ENCODE measurements around the gene MORN5.

Gene MORN5

DNA sequence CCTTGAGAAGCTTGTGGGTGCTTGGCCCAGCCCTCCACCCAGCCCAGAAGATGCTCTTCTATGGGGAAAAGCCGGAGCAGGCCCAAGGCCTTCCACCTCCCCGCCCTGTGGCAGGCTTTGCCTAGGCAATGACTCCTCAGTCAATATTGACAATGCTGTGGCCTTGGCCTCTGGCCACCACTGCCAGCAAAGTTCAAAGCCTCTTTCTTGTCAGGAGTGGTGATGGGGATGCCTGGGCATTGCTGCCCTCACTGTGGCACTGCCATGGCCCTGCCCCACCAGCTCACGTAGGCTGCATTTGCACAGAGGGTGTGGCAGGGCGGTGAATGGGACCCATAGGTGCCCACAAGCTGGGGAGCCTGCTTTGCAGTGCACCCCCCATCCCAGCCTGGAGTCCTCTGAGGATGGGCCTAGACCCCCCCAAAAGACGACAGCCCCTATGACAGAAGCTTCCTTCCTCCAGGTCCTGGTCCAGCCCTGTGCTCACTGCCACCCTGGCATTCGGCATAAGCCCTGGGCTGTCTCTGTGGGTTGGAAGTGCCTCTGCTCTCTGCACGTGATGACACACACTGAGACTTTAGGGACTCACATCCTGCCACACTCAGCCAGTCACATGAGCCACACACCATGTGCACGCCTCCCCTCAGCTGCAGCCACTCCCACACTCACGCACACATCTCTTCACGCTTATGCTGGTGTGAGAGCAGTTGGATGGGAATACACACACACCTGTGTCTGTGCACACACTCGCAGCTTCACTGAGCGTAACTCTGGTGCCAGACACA lies 31.1 kb downstream of the MORN5 start:
- no peak for DNase-seq (ENCODE audit: low read depth)
- H3K4me3 ChIP-seq (ENCODE audit: low read depth, low read length), result no peak overlapping the region
- TF ChIP-seq, protein P1, sequence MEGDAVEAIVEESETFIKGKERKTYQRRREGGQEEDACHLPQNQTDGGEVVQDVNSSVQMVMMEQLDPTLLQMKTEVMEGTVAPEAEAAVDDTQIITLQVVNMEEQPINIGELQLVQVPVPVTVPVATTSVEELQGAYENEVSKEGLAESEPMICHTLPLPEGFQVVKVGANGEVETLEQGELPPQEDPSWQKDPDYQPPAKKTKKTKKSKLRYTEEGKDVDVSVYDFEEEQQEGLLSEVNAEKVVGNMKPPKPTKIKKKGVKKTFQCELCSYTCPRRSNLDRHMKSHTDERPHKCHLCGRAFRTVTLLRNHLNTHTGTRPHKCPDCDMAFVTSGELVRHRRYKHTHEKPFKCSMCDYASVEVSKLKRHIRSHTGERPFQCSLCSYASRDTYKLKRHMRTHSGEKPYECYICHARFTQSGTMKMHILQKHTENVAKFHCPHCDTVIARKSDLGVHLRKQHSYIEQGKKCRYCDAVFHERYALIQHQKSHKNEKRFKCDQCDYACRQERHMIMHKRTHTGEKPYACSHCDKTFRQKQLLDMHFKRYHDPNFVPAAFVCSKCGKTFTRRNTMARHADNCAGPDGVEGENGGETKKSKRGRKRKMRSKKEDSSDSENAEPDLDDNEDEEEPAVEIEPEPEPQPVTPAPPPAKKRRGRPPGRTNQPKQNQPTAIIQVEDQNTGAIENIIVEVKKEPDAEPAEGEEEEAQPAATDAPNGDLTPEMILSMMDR (IDR thresholded peaks at IDR 0.05; ENCODE audit: low read depth, low read length, missing control alignments), result no peak

- TF ChIP-seq, protein P1 (IDR thresholded peaks at IDR 0.05; ENCODE audit: low read depth, low read length, missing control alignments), result no peak
- no peak for DNase-seq (ENCODE audit: low read depth)
- H3K4me3 ChIP-seq (ENCODE audit: low read depth, low read length), result no peak overlapping the region
Measured at GRCh38 chr9:122191584-122191983, 31.9 kb downstream of the MORN5 start.

DNA sequence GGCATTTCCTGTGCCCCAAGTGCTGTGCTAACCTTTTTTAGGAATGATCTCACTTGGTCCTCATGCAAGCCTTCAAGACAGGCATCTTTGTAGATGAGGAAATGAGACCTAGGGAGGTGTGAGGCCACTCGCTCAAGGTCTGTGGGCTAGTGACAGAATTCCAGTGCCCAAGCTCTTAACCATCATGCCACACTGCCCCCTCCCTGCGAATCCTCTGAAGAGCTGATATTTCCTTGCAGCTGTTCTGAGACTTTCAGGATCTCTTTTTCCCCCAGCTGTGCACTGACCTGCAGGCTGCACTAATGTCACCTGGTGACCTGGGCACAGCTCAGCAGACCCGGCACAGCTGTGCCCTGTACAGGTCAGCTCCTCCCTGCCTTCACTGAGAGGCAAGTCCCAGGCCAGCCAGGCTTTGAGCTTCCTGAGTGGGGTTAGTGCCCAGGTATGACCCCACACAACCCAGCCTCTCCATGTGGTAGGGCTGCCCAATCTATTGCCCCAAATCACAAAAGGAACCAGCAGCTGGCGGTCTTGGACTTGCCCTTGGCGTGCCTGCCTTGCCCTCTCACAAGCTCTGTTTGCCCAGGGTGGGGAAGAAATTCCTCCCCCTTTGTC lies 32.7 kb downstream of the MORN5 start:
- TF ChIP-seq, protein P1 (IDR thresholded peaks at IDR 0.05; ENCODE audit: low read depth, low read length, missing control alignments), result no peak
- H3K4me3 ChIP-seq (ENCODE audit: low read depth, low read length), result no peak overlapping the region
- no peak for DNase-seq (ENCODE audit: low read depth)

DNA sequence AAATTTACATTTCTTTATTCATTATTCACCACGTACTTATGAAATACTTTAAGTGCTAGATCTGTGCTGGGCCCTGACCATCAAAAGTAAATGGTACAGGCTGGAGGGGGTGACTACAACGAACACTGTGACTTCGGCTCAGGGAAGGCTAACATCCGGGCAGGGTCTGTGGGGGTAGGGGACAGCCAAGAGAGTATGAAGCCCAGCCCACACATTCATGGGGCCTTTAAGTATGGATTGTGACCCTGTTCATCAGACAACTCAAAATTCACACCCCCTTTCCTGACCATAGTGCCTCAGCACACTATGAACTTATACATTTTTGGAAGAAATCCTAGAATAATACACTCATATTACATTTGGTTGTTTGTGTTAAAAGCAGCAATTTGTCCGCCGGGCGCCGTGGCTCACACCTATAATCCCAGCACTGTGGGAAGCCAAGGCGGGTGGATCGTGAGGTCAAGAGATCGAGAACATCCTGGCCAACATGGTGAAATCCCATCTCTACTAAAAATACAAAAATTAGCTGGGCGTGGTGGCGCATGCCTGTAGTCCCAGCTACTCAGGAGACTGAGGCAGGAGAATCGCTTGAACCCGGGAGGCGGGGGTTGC lies 33.3 kb downstream of the MORN5 start:
- H3K4me3 ChIP-seq (ENCODE audit: low read depth, low read length), result no peak overlapping the region
- no peak for DNase-seq (ENCODE audit: low read depth)
- TF ChIP-seq, protein P1 (IDR thresholded peaks at IDR 0.05; ENCODE audit: low read depth, low read length, missing control alignments), result no peak

DNA sequence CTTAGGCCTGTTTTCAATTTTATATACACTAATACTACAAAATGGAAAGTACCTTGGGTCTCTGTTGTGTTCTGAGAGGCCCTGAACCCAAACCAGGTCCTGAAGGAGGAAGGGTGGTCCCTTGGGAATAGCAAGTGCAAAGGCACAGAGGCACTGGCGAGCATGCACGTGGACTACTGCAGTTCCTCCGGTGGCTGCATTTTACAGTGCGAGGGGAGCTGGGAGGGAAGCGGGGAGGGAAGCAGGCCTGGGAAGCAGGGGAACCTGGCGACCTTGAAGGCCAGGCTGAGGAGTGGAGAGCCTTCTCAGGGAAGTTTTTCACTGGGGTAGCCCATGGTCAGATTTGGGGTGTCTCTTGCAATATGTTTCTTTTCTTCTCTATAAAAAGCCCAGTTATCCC lies 33.9 kb downstream of the MORN5 start:
- no peak overlapping the region for H3K4me3 ChIP-seq (ENCODE audit: low read depth, low read length)
- TF ChIP-seq, protein P1 (IDR thresholded peaks at IDR 0.05; ENCODE audit: low read depth, low read length, missing control alignments), result no peak
- DNase-seq (ENCODE audit: low read depth), result no peak

- H3K4me3 ChIP-seq (ENCODE audit: low read depth, low read length), result no peak overlapping the region
- TF ChIP-seq, protein P1 (IDR thresholded peaks at IDR 0.05; ENCODE audit: low read depth, low read length, missing control alignments), result no peak
- no peak for DNase-seq (ENCODE audit: low read depth)
Measured at GRCh38 chr9:122195875-122196274, 36.2 kb downstream of the MORN5 start.

Measured in GM12864 (cell line).